RWPE1 (cell line): Measurements from ENCODE around the gene SUCNR1.
"Not testable (repeated sequence)": the region's sequence is repeated elsewhere in the genome, so short reads cannot be mapped to it uniquely, and the experiment has no call there.

Source experiments
- CTCF ChIA-PET: fragments of 350-600 bp; sonication (Branson Sonifier 250); formaldehyde crosslinking; extraction: SDS; loops from one replicate; lab custom pipeline; 2021; lab: Yijun Ruan, JAX
- POLR2A ChIA-PET: fragments of 400-600 bp; formaldehyde crosslinking; extraction: SDS; loops from one replicate; lab custom pipeline; 2020; ENCODE audit warnings: antibody characterized with exemption; ENCODE audit not compliant: low non-redundant PET; lab: Yijun Ruan, JAX
- DNase-seq: peaks from one replicate; pipeline ENCODE4 v3.0.0; 2012; ENCODE audit warnings: low spot score
- H3K27ac ChIP-seq: fragments of 450-650 bp; 2 replicates; pipeline ENCODE4 v1.5.1; 2017
- CTCF ChIP-seq: fragments of 450-650 bp; conservative IDR thresholded peaks from 2 replicates; pipeline ENCODE4 v1.5.1; 2017; ENCODE audit warnings: low read depth, mild to moderate bottlenecking

The SUCNR1 gene

GRCh38 chr3:151869181-151869580 is 4.3 kb upstream of the SUCNR1 start:
- DNase-seq: no peak
- POLR2A ChIA-PET: no interaction called here
- TF ChIP-seq CTCF: no peak
- no peak overlapping the region for H3K27ac ChIP-seq
- CTCF ChIA-PET: no interaction called here

DNA sequence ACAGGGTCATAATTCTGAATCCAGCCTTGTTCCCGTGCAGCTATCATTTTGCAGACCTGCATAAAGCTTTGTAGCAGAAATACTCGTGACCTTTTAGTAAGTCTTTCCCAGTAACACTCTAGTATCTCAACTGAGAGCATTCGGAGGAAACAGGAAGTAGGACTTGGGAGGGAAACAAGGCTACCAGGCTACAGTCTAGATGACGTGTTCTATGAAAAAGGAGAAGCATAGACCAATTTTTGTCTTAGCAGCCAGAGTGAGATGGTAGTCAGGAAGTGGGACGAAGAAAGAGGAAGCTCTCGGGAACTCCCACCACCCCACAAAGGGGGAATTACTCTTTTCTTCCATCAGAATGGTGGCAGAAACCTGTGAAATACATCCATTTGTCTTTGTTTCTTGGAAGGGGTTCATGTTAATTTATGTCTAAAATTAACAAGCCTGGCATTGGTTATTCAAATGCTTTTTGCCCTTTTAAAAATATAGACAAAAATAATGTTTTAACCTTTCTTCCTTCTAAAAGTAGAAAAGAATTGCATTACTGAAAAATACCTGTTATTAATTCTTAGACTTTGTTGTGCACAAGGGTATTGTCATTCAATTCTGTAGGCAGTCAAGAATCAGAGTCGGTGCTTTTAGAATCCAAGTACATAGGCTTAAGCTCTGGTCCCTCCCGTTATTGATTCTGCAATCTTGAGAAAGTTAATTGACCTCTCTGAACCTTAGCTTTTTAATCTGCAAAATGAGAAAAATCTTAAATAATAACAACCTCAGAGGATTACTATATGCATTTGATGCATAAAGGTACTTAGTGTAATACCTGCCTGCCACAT is 1.6 kb upstream of the SUCNR1 start:
- DNase-seq: no peak
- no peak overlapping the region for H3K27ac ChIP-seq
- POLR2A ChIA-PET: no interaction called here
- no peak for TF ChIP-seq CTCF
- CTCF ChIA-PET: interaction anchor here (0.6 kb wide), 1 partner anchor 16 kb away, joined by 3 read pairs; no protein-coding TSS in a partner anchor

DNA sequence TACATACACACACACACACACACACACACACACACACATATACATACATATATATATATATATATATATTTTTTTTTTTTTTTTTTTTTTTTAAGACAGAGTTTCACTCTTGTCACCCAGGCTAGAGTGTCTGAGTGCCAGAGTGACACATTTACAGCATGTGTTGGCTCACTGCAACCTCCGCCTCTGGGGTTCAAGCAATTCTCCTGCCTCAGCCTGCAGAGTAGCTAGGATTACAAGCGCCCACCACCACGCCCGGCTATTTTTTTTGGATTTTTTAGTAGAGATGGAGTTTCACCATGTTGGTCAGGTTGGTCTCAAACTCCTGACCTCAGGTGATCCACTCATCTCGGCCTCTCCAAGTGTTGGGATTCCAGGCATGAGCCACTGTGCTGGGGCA is 636 bp downstream of the SUCNR1 start:
- DNase-seq, H3K27ac ChIP-seq, POLR2A ChIA-PET, CTCF ChIA-PET: not testable (repeated sequence)

- ChIA-PET POLR2A (no interaction called here), CTCF (interaction anchor here (1.2 kb wide), 1 partner anchor 13 kb away, joined by 3 read pairs; no protein-coding TSS in a partner anchor)
- DNase-seq: no peak
- H3K27ac ChIP-seq: no peak overlapping the region
- no peak for TF ChIP-seq CTCF
Measured at GRCh38 chr3:151875759-151876158, 2.3 kb downstream of the SUCNR1 start.

GRCh38 chr3:151877269-151877668 is 3.8 kb downstream of the SUCNR1 start:
- POLR2A ChIA-PET: no interaction called here
- H3K27ac ChIP-seq: no peak overlapping the region
- CTCF ChIA-PET: interaction anchor here (0.6 kb wide), 1 partner anchor 212 kb away, joined by 3 read pairs; no protein-coding TSS in a partner anchor

DNA sequence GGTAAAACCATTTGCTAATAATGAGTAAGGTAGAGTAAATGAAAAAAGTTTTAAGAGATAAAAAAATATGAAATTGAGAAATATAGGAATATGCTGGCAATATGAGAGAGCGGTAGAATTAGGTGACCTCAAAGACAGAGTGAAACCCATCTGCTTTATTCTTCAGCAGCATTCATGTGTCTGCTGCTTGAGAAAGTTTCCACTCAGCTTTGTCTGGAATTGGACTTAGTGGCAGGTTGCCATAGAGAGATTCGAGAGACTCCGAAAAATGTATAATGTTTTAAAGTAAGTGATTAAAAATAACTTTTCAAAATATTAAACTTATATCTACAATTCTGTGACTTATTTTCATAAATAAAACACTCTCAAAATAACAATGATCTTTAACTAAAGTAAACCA is 5.0 kb downstream of the SUCNR1 start:
- DNase-seq: no peak
- ChIA-PET CTCF (interaction anchor here (0.6 kb wide), 2 partner anchors 15 to 127 kb away, joined by 3 read pairs; no protein-coding TSS in a partner anchor), POLR2A (no interaction called here)
- H3K27ac ChIP-seq: no peak overlapping the region
- no peak for TF ChIP-seq CTCF

More at GRCh38 chr3:151877269-151877668, 3.8 kb downstream of the SUCNR1 start:
- TF ChIP-seq CTCF: no peak
- DNase-seq: no peak

DNA sequence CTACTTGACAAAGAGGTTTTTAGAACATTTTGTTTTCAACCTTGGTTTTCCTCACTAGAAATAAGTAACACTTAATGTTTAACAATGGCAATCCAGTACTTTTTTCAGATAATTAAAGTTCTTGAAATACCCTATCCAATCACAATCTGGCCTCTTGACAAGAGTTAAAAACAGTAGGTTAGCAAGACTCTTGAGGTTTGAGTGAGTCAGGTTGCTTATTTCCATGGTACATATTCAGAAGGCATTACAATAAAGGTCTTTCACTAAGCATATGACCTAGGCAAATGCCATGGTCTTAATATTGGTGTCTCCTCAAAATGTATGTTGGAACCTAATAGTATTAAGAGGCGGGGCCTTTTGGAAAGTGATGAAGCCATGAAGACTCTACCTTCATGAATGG is 5.6 kb downstream of the SUCNR1 start:
- POLR2A ChIA-PET: no interaction called here
- no peak for TF ChIP-seq CTCF
- no peak for DNase-seq
- no peak overlapping the region for H3K27ac ChIP-seq
- CTCF ChIA-PET: no interaction called here
